ENCODE results near the gene ATAD3B. TPM values are rescaled to one million over a fixed set of nuclear protein-coding genes. Genes with fewer than 3 reads are reported as not detected.
"Not testable (repeated sequence)": the region's sequence is repeated elsewhere in the genome, so short reads cannot be mapped to it uniquely, and the experiment has no call there.

ATAD3B gene
- total RNA-seq, 1 donor from 2014 or later, result 14.2 TPM

- Histone ChIP-seq H3K4me3 (no peak overlapping the region), H3K4me1 (no peaks in the 10 kb centered on the region), H3K36me3 (no peaks in the 10 kb centered on the region), H3K27ac (no peak overlapping the region), H3K27me3 (no peaks in the 10 kb centered on the region), H3K9me3 (no peaks in the 10 kb centered on the region)
- TF ChIP-seq, protein P1, sequence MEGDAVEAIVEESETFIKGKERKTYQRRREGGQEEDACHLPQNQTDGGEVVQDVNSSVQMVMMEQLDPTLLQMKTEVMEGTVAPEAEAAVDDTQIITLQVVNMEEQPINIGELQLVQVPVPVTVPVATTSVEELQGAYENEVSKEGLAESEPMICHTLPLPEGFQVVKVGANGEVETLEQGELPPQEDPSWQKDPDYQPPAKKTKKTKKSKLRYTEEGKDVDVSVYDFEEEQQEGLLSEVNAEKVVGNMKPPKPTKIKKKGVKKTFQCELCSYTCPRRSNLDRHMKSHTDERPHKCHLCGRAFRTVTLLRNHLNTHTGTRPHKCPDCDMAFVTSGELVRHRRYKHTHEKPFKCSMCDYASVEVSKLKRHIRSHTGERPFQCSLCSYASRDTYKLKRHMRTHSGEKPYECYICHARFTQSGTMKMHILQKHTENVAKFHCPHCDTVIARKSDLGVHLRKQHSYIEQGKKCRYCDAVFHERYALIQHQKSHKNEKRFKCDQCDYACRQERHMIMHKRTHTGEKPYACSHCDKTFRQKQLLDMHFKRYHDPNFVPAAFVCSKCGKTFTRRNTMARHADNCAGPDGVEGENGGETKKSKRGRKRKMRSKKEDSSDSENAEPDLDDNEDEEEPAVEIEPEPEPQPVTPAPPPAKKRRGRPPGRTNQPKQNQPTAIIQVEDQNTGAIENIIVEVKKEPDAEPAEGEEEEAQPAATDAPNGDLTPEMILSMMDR (IDR thresholded peaks at IDR 0.05), result no peak
- intact Hi-C loops (cut with DNase I), result no loop called here
- DNase-seq (ENCODE audit: low spot score in 2 of 2), result no peak
Observed at GRCh38 chr1:1442069-1442770, 29.3 kb upstream of the ATAD3B start.

GRCh38 chr1:1446631-1447030 is 24.9 kb upstream of the ATAD3B start:
- H3K27ac ChIP-seq; intact Hi-C loops (cut with DNase I); H3K4me1 ChIP-seq; H3K4me3 ChIP-seq; H3K9me3 ChIP-seq; DNase-seq (ENCODE audit: low spot score in 2 of 2); H3K36me3 ChIP-seq; H3K27me3 ChIP-seq: not testable (repeated sequence)

DNA sequence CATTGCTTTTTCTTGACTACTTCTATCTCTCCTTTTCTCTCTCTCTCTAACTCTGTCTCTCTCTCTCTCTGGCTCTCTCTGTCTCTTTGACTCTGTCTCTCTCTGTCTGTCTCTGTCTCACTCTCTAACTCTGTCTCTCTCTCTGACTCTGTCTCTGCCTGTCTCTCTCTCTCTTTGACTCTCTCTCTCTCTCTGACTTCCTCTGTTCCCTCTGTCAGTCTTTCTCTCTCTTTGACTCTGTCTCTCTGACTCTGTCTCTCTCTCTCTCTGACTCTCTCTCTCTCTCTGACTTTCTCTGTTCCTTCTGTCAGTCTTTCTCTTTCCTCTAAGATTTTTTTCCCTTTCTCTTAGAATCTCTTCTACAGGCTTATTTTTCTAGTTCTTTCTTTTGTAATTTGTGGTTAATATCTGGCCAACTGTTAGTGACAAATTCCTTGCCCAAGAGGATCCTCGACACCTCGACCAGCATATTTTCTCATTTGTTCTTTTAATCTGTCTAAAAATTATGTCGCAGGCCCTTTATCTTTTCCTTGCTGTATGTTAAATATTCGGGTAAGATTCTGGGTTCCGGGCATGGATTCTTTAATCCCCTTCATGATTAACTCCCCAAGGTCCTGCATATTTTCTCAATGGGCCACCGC is 22.3 kb upstream of the ATAD3B start, which contains the start of gene ATAD3C:
TSS of gene ATAD3C (plus strand) at position 591 of the 641 bp plus-strand sequence. CDS start 995 bp downstream, outside the sequence.
- Histone ChIP-seq H3K4me1 (no peaks in the 10 kb centered on the region), H3K36me3 (no peaks in the 10 kb centered on the region), H3K27me3 (no peaks in the 10 kb centered on the region), H3K27ac (no peak within 1 kb of the TSS), H3K9me3 (no peaks in the 10 kb centered on the region), H3K4me3 (no peak within 1 kb of the TSS)
- TF ChIP-seq, protein P1 (IDR thresholded peaks at IDR 0.05), result no peak
- DNase-seq (ENCODE audit: low spot score in 2 of 2), result no peak
- intact Hi-C loops (cut with DNase I), result no loop called here

- H3K9me3 ChIP-seq; H3K27me3 ChIP-seq; intact Hi-C loops (cut with DNase I); H3K4me1 ChIP-seq; DNase-seq (ENCODE audit: low spot score in 2 of 2); H3K4me3 ChIP-seq; H3K27ac ChIP-seq; H3K36me3 ChIP-seq: not testable (repeated sequence)
Observed at GRCh38 chr1:1450616-1451015, 20.9 kb upstream of the ATAD3B start.

DNA sequence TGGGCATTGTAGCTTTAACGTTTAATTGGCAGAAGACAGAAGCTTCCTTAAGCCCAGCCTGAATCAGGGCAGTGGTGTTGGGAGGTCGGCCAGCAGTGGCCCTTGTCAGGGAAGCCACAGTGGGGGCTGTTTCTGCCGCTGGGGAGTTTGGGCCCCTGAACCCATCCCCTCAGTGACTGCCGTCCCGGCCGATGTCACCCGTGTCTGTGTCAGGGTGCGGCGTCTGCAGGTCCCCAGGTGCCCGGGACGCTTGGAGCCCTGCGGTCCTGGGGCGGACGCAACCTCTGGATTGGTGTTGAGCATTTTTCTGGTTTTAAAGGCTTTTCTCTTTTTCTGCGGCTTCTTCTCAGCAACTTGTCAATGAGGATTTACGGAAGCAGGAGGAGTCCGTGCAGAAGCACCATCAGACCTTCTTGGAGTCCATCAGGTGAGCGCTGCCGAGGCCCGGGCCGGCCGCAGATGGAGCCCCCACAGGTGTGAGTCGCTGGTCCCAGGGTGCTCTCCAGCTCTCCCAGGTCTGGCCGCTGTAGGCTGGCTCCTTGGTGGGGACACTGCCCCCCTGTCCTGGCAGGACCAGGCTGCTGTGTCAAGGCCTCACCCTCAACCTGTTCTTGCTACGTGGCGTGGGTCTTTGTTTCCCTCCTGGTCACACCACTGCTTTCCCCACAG is 19.7 kb upstream of the ATAD3B start:
- no peaks in the 10 kb centered on the region for H3K27me3 ChIP-seq
- intact Hi-C loops (cut with DNase I), result no loop called here
- DNase-seq (ENCODE audit: low spot score in 2 of 2), result no peak
- no peaks in the 10 kb centered on the region for H3K9me3 ChIP-seq
- TF ChIP-seq, protein P1 (IDR thresholded peaks at IDR 0.05), result no peak
- no peaks in the 10 kb centered on the region for H3K36me3 ChIP-seq
- no peak overlapping the region for H3K27ac ChIP-seq
- no peak overlapping the region for H3K4me3 ChIP-seq
- H3K4me1 ChIP-seq, result no peaks in the 10 kb centered on the region

GRCh38 chr1:1452365-1452739 is 19.2 kb upstream of the ATAD3B start:
- H3K36me3 ChIP-seq; DNase-seq (ENCODE audit: low spot score in 2 of 2); intact Hi-C loops (cut with DNase I); H3K27me3 ChIP-seq; H3K9me3 ChIP-seq; H3K4me1 ChIP-seq; H3K4me3 ChIP-seq; H3K27ac ChIP-seq: not testable (repeated sequence)

DNA sequence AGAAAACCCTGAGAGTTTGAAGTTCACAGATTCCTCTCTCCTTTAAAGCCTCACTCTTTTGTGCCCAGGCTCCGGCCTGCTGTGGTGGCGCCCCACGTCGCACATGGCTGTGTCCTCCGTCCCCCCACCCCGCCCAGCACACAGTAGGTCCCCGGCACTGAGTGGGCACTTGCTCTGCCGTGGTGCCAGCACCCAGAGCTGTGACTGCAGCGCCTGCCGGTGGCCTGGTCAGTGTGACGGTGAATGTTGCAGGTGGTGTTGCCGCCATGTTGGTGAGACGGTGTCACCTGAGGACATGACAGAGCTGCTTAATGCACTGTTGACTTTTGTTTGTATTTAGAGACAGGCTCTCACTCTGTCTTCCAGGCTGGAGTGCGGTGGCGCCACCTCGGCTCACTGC is 18.7 kb upstream of the ATAD3B start:
- no peaks in the 10 kb centered on the region for H3K36me3 ChIP-seq
- TF ChIP-seq, protein P1 (IDR thresholded peaks at IDR 0.05), result no peak
- no peak for DNase-seq (ENCODE audit: low spot score in 2 of 2)
- H3K4me3 ChIP-seq, result no peak overlapping the region
- H3K27ac ChIP-seq, result no peak overlapping the region
- intact Hi-C loops (cut with DNase I), result no loop called here
- H3K9me3 ChIP-seq, result no peaks in the 10 kb centered on the region
- no peaks in the 10 kb centered on the region for H3K27me3 ChIP-seq
- H3K4me1 ChIP-seq, result no peaks in the 10 kb centered on the region

GRCh38 chr1:1454286-1455056 is 17.1 kb upstream of the ATAD3B start:
- DNase-seq (ENCODE audit: low spot score in 2 of 2); H3K36me3 ChIP-seq; H3K4me1 ChIP-seq; intact Hi-C loops (cut with DNase I); H3K27ac ChIP-seq; H3K4me3 ChIP-seq; H3K27me3 ChIP-seq; H3K9me3 ChIP-seq: not testable (repeated sequence)
